Measurements from ENCODE around the gene ADGRL3. TPM values are rescaled to one million over a fixed set of nuclear protein-coding genes. Genes with fewer than 3 reads are reported as not detected.
"Not testable (repeated sequence)": the region's sequence is repeated elsewhere in the genome, so short reads cannot be mapped to it uniquely, and the experiment has no call there.

The ADGRL3 gene
- total RNA-seq, 1 donor from 2014 or later, result 31.3 TPM

DNA sequence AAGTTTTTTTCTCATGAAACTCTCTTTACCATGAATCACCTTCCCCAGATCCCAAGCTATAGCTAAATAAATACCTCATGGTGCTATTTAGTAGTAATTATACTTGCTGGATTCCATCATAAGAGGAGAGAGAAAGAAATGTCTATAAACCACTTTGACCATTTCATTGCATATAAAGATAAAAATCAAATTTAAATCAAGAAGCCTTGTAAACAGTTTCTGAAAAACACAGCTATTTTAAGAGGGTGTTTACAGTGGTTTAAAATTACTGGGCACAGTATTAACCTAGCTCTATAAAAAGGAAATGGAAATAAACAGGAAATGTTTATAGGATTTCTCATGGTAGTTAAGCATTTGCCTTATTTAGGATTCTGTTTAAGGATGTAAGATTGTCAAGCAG is 637.9 kb downstream of the ADGRL3 start:
- H3K79me2 ChIP-seq (ENCODE audit: insufficient read depth, low read length), result no peaks in the 10 kb centered on the region
- no peak for FAIRE-seq
- Mint-ChIP-seq H3K36me3 (ENCODE audit: low read depth, unreplicated experiment) (no peaks in the 10 kb centered on the region), H3K27ac (ENCODE audit: unreplicated experiment) (no peak overlapping the region), H3K27me3 (ENCODE audit: low read depth, unreplicated experiment) (no peaks in the 10 kb centered on the region), H3K4me1 (ENCODE audit: low read depth, unreplicated experiment) (no peaks in the 10 kb centered on the region), H3K9me3 (ENCODE audit: unreplicated experiment) (no peaks in the 10 kb centered on the region), H3K4me3 (ENCODE audit: unreplicated experiment) (no peak overlapping the region)
- DNase-seq (ENCODE audit: low read depth), result no peak
- H3K4me1 ChIP-seq (ENCODE audit: insufficient read depth, low read length), result no peaks in the 10 kb centered on the region
- no peak overlapping the region for H3K9ac ChIP-seq (ENCODE audit: low read length)
- H2AFZ ChIP-seq (ENCODE audit: low read depth, low read length), result no peak overlapping the region
- no peaks in the 10 kb centered on the region for H3K9me3 ChIP-seq (ENCODE audit: insufficient read depth, low read depth, low read length)
- H4K20me1 ChIP-seq (ENCODE audit: insufficient read depth, low read length), result no peaks in the 10 kb centered on the region
- H3K27me3 ChIP-seq (ENCODE audit: insufficient read depth, low read length), result no peaks in the 10 kb centered on the region
- H3K27ac ChIP-seq (ENCODE audit: low read depth, low read length), result no peak overlapping the region
- TF ChIP-seq EZH2 (IDR thresholded peaks at IDR 0.05; ENCODE audit: insufficient read depth, low read length), result no peak
- TF ChIP-seq, protein P1, sequence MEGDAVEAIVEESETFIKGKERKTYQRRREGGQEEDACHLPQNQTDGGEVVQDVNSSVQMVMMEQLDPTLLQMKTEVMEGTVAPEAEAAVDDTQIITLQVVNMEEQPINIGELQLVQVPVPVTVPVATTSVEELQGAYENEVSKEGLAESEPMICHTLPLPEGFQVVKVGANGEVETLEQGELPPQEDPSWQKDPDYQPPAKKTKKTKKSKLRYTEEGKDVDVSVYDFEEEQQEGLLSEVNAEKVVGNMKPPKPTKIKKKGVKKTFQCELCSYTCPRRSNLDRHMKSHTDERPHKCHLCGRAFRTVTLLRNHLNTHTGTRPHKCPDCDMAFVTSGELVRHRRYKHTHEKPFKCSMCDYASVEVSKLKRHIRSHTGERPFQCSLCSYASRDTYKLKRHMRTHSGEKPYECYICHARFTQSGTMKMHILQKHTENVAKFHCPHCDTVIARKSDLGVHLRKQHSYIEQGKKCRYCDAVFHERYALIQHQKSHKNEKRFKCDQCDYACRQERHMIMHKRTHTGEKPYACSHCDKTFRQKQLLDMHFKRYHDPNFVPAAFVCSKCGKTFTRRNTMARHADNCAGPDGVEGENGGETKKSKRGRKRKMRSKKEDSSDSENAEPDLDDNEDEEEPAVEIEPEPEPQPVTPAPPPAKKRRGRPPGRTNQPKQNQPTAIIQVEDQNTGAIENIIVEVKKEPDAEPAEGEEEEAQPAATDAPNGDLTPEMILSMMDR (IDR thresholded peaks at IDR 0.05; ENCODE audit: insufficient read depth, low read depth, low read length), result no peak
- H3K4me2 ChIP-seq (ENCODE audit: low read length), result no peak overlapping the region
- H3K4me3 ChIP-seq (ENCODE audit: insufficient read depth, low read depth, low read length), result no peak overlapping the region
- H3K36me3 ChIP-seq (ENCODE audit: insufficient read depth, low read length), result no peaks in the 10 kb centered on the region

DNA sequence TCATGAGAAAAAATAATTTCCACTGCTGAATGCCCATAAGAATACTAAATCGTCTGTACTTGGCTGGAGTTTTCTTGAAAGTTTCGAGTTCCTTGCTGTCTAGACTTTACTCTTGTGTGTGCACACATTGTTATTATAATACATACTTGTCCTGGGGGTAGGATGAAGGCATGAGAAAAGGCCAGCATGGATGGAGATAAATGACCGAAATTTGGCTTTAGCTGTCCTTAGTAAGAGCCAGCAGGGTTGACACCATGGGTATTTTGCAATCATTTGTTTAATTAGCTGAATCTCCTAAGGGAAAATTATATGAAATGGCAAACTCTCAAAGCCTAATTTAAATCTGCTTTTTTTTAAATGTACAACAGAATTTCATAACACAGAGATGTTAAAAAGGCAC is 641.6 kb downstream of the ADGRL3 start:
- Mint-ChIP-seq H3K36me3 (ENCODE audit: low read depth, unreplicated experiment) (no peaks in the 10 kb centered on the region), H3K27me3 (ENCODE audit: low read depth, unreplicated experiment) (no peaks in the 10 kb centered on the region), H3K27ac (ENCODE audit: unreplicated experiment) (no peak overlapping the region), H3K4me3 (ENCODE audit: unreplicated experiment) (no peak overlapping the region), H3K9me3 (ENCODE audit: unreplicated experiment) (no peaks in the 10 kb centered on the region), H3K4me1 (ENCODE audit: low read depth, unreplicated experiment) (no peaks in the 10 kb centered on the region)
- no peaks in the 10 kb centered on the region for H3K4me1 ChIP-seq (ENCODE audit: insufficient read depth, low read length)
- no peak for DNase-seq (ENCODE audit: low read depth)
- H3K9me3 ChIP-seq (ENCODE audit: insufficient read depth, low read depth, low read length), result no peaks in the 10 kb centered on the region
- H3K27me3 ChIP-seq (ENCODE audit: insufficient read depth, low read length), result no peaks in the 10 kb centered on the region
- H4K20me1 ChIP-seq (ENCODE audit: insufficient read depth, low read length), result no peaks in the 10 kb centered on the region
- no peak overlapping the region for H3K27ac ChIP-seq (ENCODE audit: low read depth, low read length)
- no peak for TF ChIP-seq EZH2 (IDR thresholded peaks at IDR 0.05; ENCODE audit: insufficient read depth, low read length)
- TF ChIP-seq, protein P1 (IDR thresholded peaks at IDR 0.05; ENCODE audit: insufficient read depth, low read depth, low read length), result no peak
- no peak overlapping the region for H2AFZ ChIP-seq (ENCODE audit: low read depth, low read length)
- H3K4me2 ChIP-seq (ENCODE audit: low read length), result no peak overlapping the region
- no peaks in the 10 kb centered on the region for H3K36me3 ChIP-seq (ENCODE audit: insufficient read depth, low read length)
- FAIRE-seq, result no peak
- H3K9ac ChIP-seq (ENCODE audit: low read length), result no peak overlapping the region
- H3K79me2 ChIP-seq (ENCODE audit: insufficient read depth, low read length), result no peaks in the 10 kb centered on the region
- no peak overlapping the region for H3K4me3 ChIP-seq (ENCODE audit: insufficient read depth, low read depth, low read length)

DNA sequence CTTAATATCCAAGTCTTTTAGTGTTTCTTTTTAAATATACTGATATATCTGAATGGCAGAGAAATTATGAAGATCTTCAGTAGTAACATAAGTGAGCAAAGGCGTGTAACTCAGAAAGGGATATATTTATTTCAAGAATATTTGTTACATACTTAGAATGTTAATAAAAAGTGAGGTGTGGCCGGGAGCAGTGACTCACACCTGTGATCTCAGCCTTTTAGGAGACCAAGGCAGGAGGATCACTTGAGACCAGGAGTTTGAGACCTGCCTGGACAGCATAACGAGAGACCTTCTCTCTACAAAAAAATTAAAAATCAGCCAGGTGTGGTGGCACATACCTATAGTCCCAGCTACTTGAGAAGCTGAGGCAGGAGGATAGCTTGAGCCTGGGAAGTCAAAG is 651.0 kb downstream of the ADGRL3 start:
- Histone ChIP-seq H3K27ac (ENCODE audit: low read depth, low read length) (no peak overlapping the region), H3K4me1 (ENCODE audit: insufficient read depth, low read length) (no peaks in the 10 kb centered on the region), H3K9ac (ENCODE audit: low read length) (no peak overlapping the region), H3K27me3 (ENCODE audit: insufficient read depth, low read length) (no peaks in the 10 kb centered on the region), H3K4me3 (ENCODE audit: insufficient read depth, low read depth, low read length) (no peak overlapping the region), H4K20me1 (ENCODE audit: insufficient read depth, low read length) (no peaks in the 10 kb centered on the region), H2AFZ (ENCODE audit: low read depth, low read length) (no peak overlapping the region), H3K36me3 (ENCODE audit: insufficient read depth, low read length) (no peaks in the 10 kb centered on the region), H3K4me2 (ENCODE audit: low read length) (no peak overlapping the region), H3K79me2 (ENCODE audit: insufficient read depth, low read length) (no peaks in the 10 kb centered on the region), H3K9me3 (ENCODE audit: insufficient read depth, low read depth, low read length) (no peaks in the 10 kb centered on the region)
- H3K9me3 Mint-ChIP-seq (ENCODE audit: unreplicated experiment), result no peaks in the 10 kb centered on the region
- no peaks in the 10 kb centered on the region for H3K27me3 Mint-ChIP-seq (ENCODE audit: low read depth, unreplicated experiment)
- no peak for DNase-seq (ENCODE audit: low read depth)
- FAIRE-seq, result no peak
- H3K36me3 Mint-ChIP-seq (ENCODE audit: low read depth, unreplicated experiment), result no peaks in the 10 kb centered on the region
- no peaks in the 10 kb centered on the region for H3K4me1 Mint-ChIP-seq (ENCODE audit: low read depth, unreplicated experiment)
- no peak overlapping the region for H3K4me3 Mint-ChIP-seq (ENCODE audit: unreplicated experiment)
- H3K27ac Mint-ChIP-seq (ENCODE audit: unreplicated experiment), result no peak overlapping the region
- TF ChIP-seq, protein P1 (IDR thresholded peaks at IDR 0.05; ENCODE audit: insufficient read depth, low read depth, low read length), result no peak
- no peak for TF ChIP-seq EZH2 (IDR thresholded peaks at IDR 0.05; ENCODE audit: insufficient read depth, low read length)

DNA sequence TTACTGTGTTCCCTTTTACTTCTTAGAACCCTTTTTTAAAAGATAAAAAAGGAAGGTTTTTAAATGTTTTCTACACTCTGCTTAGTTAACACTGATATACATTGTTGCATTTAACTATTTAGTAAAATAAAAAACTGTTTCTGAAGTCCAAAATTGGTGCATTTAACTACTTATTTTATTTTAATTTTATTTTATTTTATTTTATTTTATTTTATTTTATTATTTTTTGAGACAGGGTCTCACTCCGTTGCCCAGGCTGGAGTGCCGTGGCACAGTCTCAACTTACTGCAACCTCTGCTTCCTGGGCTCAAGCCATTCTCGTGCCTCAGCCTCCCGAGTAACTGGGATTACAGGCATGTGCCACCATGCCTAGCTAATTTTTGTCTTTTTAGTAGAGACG is 652.0 kb downstream of the ADGRL3 start:
- not testable (repeated sequence) for H3K9me3 Mint-ChIP-seq (ENCODE audit: unreplicated experiment); H2AFZ ChIP-seq (ENCODE audit: low read depth, low read length); H3K9ac ChIP-seq (ENCODE audit: low read length); H3K4me3 Mint-ChIP-seq (ENCODE audit: unreplicated experiment); H3K4me3 ChIP-seq (ENCODE audit: insufficient read depth, low read depth, low read length); H3K4me1 Mint-ChIP-seq (ENCODE audit: low read depth, unreplicated experiment); H3K27me3 ChIP-seq (ENCODE audit: insufficient read depth, low read length); H4K20me1 ChIP-seq (ENCODE audit: insufficient read depth, low read length); H3K4me1 ChIP-seq (ENCODE audit: insufficient read depth, low read length); H3K27ac Mint-ChIP-seq (ENCODE audit: unreplicated experiment); DNase-seq (ENCODE audit: low read depth); H3K4me2 ChIP-seq (ENCODE audit: low read length); H3K36me3 ChIP-seq (ENCODE audit: insufficient read depth, low read length); H3K36me3 Mint-ChIP-seq (ENCODE audit: low read depth, unreplicated experiment); H3K27ac ChIP-seq (ENCODE audit: low read depth, low read length); H3K79me2 ChIP-seq (ENCODE audit: insufficient read depth, low read length); H3K9me3 ChIP-seq (ENCODE audit: insufficient read depth, low read depth, low read length); H3K27me3 Mint-ChIP-seq (ENCODE audit: low read depth, unreplicated experiment); FAIRE-seq
